Heart right ventricle (tissue), 16 donors: ENCODE measurements around the gene MAPK10. TPM values are rescaled to one million over a fixed set of nuclear protein-coding genes. Genes with fewer than 3 reads are reported as not detected.

Source experiments
- ATAC-seq, 8 donors: fragments of 200-7000 bp; cut with Tn5 transposase; one replicate each; pipeline ENCODE4 v1.9.1; 2020; ENCODE audit warnings: mild to moderate bottlenecking in 8 of 8, moderate library complexity in 8 of 8, moderate number of reproducible peaks in 1 of 8
- DNase-seq, 2 donors: peaks; one replicate each; pipeline ENCODE4 v3.0.0-alpha.2; 2020
- H3K27ac ChIP-seq, 10 donors: fragments of 200-600 bp; sonication (generic) in 2 of 10; one replicate each; pipeline versions ENCODE4 v1.5.0 to v1.8.0; 2020 to 2022; ENCODE audit warnings: mild to moderate bottlenecking in 3 of 10
- H3K27me3 ChIP-seq, 7 donors: fragments of 200-600 bp; one replicate each; pipeline ENCODE4 v1.8.0; 2021 to 2022; ENCODE audit warnings: mild to moderate bottlenecking in 2 of 7
- H3K36me3 ChIP-seq, 9 donors: fragments of 200-600 bp; sonication (generic) in 1 of 9; one replicate each; pipeline versions ENCODE4 v1.5.0 to v1.8.0; 2020 to 2022; ENCODE audit warnings: mild to moderate bottlenecking in 2 of 9
- H3K4me1 ChIP-seq, 9 donors: fragments of 200-600 bp; sonication (generic) in 1 of 9; one replicate each; pipeline versions ENCODE4 v1.5.0 to v1.8.0; 2020 to 2022; ENCODE audit warnings: mild to moderate bottlenecking in 4 of 9
- H3K4me3 ChIP-seq, 10 donors: fragments of 200-600 bp; sonication (generic) in 2 of 10; one replicate each; pipeline versions ENCODE4 v1.5.0 to v1.8.0; 2020 to 2022; ENCODE audit warnings: mild to moderate bottlenecking in 7 of 10, moderate library complexity in 2 of 10
- H3K9me3 ChIP-seq, 11 donors: fragments of 200-600 bp in 10 of 11; sonication (generic) in 2 of 11; one replicate each; pipeline versions ENCODE4 v1.5.0 to v1.8.0; 2013 to 2022; ENCODE audit warnings: mild to moderate bottlenecking in 2 of 11, control low read depth in 1 of 11, moderate library complexity in 1 of 11
- CTCF ChIP-seq, 9 donors: fragments of 200-600 bp; sonication (generic) in 2 of 9; IDR thresholded peaks; one replicate each; pipeline versions ENCODE4 v1.5.0 to v1.8.0; 2021 to 2022; ENCODE audit warnings: antibody characterized with exemption in 9 of 9, mild to moderate bottlenecking in 5 of 9, moderate library complexity in 1 of 9
- WGBS, 2 donors: extraction: QIAGEN DNeasy Blood & Tissue Kit; methylation state at CpG; one replicate each; pipeline ENCODE4 v1.1.7; 2013; ENCODE audit warnings: inconsistent platforms in 1 of 2; 5-methylcytosine and 5-hydroxymethylcytosine counted together
- intact Hi-C, 10 donors: fragments of 100-400 bp; cut with DNase I; formaldehyde crosslinking; loops; one replicate each; pipeline versions ENCODE4 v1.11.1 to v1.14.2; 2022
- polyA plus RNA-seq, 2 donors: library from polyadenylated mRNA; stranded (reverse); fragments of 200-250 nt; gene quantifications; one replicate each; pipeline ENCODE4 v1.2.3, GENCODE V29; 2013
- total RNA-seq, 10 donors: library from RNA; stranded (reverse); fragmentation: NEBNext Ultra II Directional in 3 of 10; extraction: Animal tissue kit (Norgen Biotek cat#: 25700) in 3 of 10; gene quantifications; one replicate each; pipeline versions ENCODE4 v1.2.1 to v1.2.4, GENCODE V29; 2021 to 2023
- donor health status: Arrhythmogenic right ventricular cardiomyopathy.
- donor health status: ischemic (EF 13 %, LVEDD 7.1; RV severe dilation, severe dysfunction).
- donor health status: healthy with polysubstance abuse.
- donor health status: DM: no; HTN: yes; CAD: no.
- donor health status: DM: no; HTN: no; CAD: no.
- donor health status: ischemic (EF 25% LVEDD 6.9; RV normal size, moderate dysfunction).
- donor health status: ischemic (EF 25% LVEDD 5.7; RV mildly dilated, moderate dysfunction).
- donor health status: healthy.
- donor health status: DM: yes; HTN: yes; CAD: no.
- donor health status: Ischemic cardiomyopathy.
- donor health status: ischemic (EF 35%, LVEDD 5.7; RV mildly dilated, moderate dysfunction).
- donor health status: nonischemic (EF 11% LVEDD 7.7; RV severe dilation, severe dysfunction).
- donor health status: DM: yes; HTN: yes; CAD: no.
- donor health status: PGD.
- donor health status: ischemic (EF 29% LVEDD 5.4; RV normal size, mild dysfunction).
- donor health status: nonischemic (EF 23%, LVEDD 6.1; RV moderate dilation, normal function).

MAPK10 gene
- total and polyA plus RNA-seq, 12 donors = 0.94 to 5.9 (median 2.6) TPM

- no peak overlapping the region for H3K4me3 ChIP-seq
- intact Hi-C loops = loop anchor here in 1 of 10 donors (5.0 kb wide), 1 partner anchor 365 kb away; no protein-coding TSS in a partner anchor
- H3K27ac ChIP-seq = no peak overlapping the region
- 46 to 48% methylated on average over 3 of the region's 3 CpGs for WGBS, 2 donors
- DNase-seq (no peak), ATAC-seq (no peak)
- no peaks in the 10 kb centered on the region for H3K27me3 ChIP-seq
- no peaks in the 10 kb centered on the region for H3K4me1 ChIP-seq
- no peaks in the 10 kb centered on the region for H3K36me3 ChIP-seq
- no peak for TF ChIP-seq CTCF (IDR thresholded peaks at IDR 0.05)
- H3K9me3 ChIP-seq = peaks cover 0 to 9% (median 0%) of the 10 kb centered on the region in 11 donors
Measured at GRCh38 chr4:86306816-86307215, 53.0 kb downstream of the MAPK10 start.

- DNase-seq = no peak
Measured at GRCh38 chr4:86302830-86303229, 57.0 kb downstream of the MAPK10 start.

GRCh38 chr4:86302251-86302650 is 57.6 kb downstream of the MAPK10 start:
- H3K27me3 ChIP-seq = no peaks in the 10 kb centered on the region
- peak in 6 of 8 donors; percentile 55 to 83 (median 74) for ATAC-seq
- 38% methylated on average over 4 of the region's 4 CpGs for WGBS, 2 donors
- no peak for TF ChIP-seq CTCF (IDR thresholded peaks at IDR 0.05)
- H3K9me3 ChIP-seq = peaks cover 0 to 9% (median 0%) of the 10 kb centered on the region in 11 donors
- H3K36me3 ChIP-seq = no peaks in the 10 kb centered on the region
- peak overlapping the region in 1 of 10 donors; percentile 22 for H3K27ac ChIP-seq
- DNase-seq = peak; percentile 11 to 44
- intact Hi-C loops = no loop called here
- H3K4me1 ChIP-seq = no peaks in the 10 kb centered on the region
- H3K4me3 ChIP-seq = no peak overlapping the region

More at GRCh38 chr4:86302830-86303229, 57.0 kb downstream of the MAPK10 start:
- no peaks in the 10 kb centered on the region for H3K36me3 ChIP-seq
- no peaks in the 10 kb centered on the region for H3K27me3 ChIP-seq
- H3K9me3 ChIP-seq = peaks cover 0 to 9% (median 0%) of the 10 kb centered on the region in 11 donors
- H3K4me1 ChIP-seq = no peaks in the 10 kb centered on the region
- H3K4me3 ChIP-seq = no peak overlapping the region
- ATAC-seq = no peak
- TF ChIP-seq CTCF (IDR thresholded peaks at IDR 0.05) = no peak
- intact Hi-C loops = no loop called here
- H3K27ac ChIP-seq = peak overlapping the region in 1 of 10 donors; percentile 22
- WGBS, 2 donors = 84 to 85% methylated on average over 2 of the region's 2 CpGs

GRCh38 chr4:86300516-86300915 is 59.3 kb downstream of the MAPK10 start:
- ATAC-seq (no peak), DNase-seq (no peak)
- Histone ChIP-seq H3K4me3 (no peak overlapping the region), H3K9me3 (peaks cover 0 to 9% (median 0%) of the 10 kb centered on the region in 11 donors), H3K27ac (no peak overlapping the region), H3K4me1 (no peaks in the 10 kb centered on the region), H3K27me3 (no peaks in the 10 kb centered on the region), H3K36me3 (no peaks in the 10 kb centered on the region)
- TF ChIP-seq CTCF (IDR thresholded peaks at IDR 0.05) = no peak
- WGBS, 2 donors = 47 to 57% methylated on average over 3 of the region's 3 CpGs
- intact Hi-C loops = no loop called here
